ENCODE measurements around the gene BLCAP.
"Not testable (repeated sequence)": the region's sequence is repeated elsewhere in the genome, so short reads cannot be mapped to it uniquely, and the experiment has no call there.

BLCAP gene

DNA sequence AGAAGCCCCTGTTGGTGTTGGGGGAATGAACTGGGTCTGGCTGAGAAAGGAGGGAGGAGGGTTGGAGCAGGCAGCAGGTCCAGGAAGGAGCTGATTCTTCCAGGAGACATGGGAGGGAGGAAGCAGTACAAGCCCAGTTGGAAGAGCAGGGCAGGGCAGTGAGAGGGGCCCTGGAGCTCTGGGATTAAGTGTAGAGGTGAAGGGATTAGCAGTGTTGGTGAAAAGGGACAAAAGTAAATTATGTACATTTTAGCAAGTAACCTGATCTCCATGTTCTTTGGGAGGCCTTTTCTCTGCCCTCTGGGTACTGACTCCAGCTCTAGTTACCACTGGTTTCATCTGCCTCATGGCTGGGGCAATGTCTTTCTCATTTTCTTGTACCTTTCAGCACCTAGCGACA lies 41.5 kb downstream of the BLCAP start:
- DNase-seq (ENCODE audit: low read depth in 2 of 2, low spot score in 1 of 2), result not testable (repeated sequence)

- DNase-seq (ENCODE audit: low read depth in 2 of 2, low spot score in 1 of 2), result no peak
Observed at GRCh38 chr20:37484331-37484730, 43.3 kb downstream of the BLCAP start.

- no peak for DNase-seq (ENCODE audit: low read depth in 2 of 2, low spot score in 1 of 2)
Observed at GRCh38 chr20:37481610-37482009, 46.1 kb downstream of the BLCAP start.

DNA sequence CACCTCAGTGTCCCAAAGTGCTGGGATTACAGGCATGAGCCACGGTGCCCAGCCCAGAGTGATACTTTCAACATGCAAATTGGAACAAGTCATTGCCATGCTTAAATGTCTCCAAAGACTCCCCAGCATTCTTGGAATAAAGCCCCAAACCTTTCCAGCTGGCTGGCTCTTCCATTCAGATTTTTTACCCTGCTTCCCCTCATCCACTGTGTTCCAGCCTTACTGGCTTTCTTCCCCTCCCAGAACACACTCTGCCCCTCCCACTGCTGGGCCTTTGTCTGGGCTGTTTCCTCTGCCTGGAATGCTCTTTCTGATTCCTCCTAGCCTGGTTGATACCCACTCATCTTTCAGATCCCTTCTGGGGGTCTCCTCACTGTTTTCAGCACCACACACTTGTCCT lies 46.8 kb downstream of the BLCAP start:
- DNase-seq (ENCODE audit: low read depth in 2 of 2, low spot score in 1 of 2), result no peak

- DNase-seq (ENCODE audit: low read depth in 2 of 2, low spot score in 1 of 2), result no peak
Observed at GRCh38 chr20:37479925-37480691, 47.6 kb downstream of the BLCAP start.

DNA sequence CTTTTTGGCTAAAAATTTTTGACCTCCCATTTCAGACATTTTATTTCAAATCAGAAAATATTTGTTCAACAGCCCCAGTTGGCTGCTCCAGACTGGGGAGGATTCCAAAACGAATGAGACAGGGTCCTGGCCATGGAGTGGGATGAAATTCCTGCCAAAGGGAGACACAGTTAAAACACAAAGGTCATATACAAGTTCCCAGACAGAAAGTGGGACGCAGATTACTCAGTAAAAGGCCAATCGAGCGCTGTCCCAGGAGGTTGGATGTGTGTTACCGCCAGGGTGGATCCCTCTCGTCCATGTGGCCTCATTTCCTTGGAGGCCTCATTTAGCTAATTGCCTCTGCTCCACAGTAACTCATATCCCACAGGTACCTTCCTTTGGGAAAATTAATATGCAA lies 48.4 kb downstream of the BLCAP start:
- no peak for DNase-seq (ENCODE audit: low read depth in 2 of 2, low spot score in 1 of 2)

- no peak for DNase-seq (ENCODE audit: low read depth in 2 of 2, low spot score in 1 of 2)
Observed at GRCh38 chr20:37477041-37477440, 50.6 kb downstream of the BLCAP start.

DNA sequence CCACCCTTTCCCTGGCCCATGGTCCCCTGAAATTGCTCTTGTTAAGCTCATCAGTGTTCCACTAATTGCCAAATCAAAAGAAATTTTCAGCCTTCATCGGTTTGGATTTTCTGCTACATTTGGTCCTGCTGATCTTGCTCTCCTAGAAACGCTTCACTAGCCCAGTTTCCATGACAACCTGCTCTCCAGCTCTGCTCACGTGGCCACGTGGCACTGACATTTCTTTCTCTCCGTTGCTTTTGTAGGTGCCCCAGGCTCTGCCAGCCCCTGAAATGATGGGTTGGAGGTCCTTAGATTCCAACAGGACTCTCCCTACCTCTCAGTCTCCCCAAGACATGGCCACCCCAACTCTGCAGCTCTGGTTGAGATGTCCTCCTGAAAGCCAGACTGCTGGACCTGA lies 52.4 kb downstream of the BLCAP start:
- no peak for DNase-seq (ENCODE audit: low read depth in 2 of 2, low spot score in 1 of 2)

DNA sequence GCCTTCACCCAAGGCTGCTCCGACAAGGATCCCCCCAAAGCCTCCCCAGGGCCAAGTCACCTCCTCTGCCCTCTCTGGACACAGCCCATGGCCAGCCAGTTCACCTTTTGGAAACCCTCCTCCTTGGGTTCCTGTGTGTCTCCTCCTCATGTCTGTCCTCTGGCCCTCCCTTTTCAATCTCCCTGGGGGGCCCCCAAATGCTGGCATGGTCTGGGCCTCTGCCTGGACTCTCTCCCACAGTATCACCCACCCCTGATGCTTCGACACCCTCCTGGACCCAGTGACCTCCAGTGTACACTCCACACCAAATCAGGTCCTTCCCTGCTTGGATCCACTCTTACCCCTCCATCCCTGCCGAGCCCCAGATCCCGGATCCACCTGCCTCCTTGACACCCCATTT lies 53.3 kb downstream of the BLCAP start:
- DNase-seq (ENCODE audit: low read depth in 2 of 2, low spot score in 1 of 2), result no peak

DNA sequence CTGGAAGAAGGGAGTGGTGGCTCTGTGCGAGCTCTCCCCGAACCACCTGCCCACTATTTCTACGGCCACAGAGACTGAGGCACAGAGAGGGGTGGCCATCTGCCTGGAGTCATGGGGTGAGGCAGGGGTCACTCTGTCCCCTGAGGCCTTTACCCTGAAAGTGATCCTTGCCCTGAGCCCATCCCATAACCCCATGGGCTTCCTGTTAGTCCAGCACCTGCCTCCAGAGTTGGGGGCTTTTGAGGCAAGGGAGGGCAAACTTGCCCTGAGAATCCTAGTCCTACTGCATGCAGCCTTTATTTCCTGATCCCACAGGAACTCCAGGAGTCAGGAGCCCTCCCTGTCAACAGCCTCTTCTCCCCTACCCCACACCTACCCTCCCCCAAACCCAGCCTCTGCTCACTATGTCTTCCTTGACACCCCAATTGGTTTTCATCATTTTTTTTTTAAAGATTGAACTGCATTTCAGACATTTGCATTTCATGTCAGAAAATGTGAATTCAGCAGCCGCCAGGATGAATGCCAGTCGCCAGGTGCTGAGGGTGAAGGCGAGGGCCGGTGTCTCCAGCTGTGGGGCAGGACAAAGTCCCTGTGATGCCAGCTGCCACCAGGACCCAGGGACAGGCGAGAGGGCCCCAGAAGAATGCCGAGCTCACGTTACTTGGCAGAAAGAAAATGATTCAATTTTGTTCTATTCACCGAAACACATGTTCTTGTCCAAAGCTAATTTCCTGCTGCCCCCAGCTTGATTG lies 54.3 kb downstream of the BLCAP start:
- no peak for DNase-seq (ENCODE audit: low read depth in 2 of 2, low spot score in 1 of 2)

DNA sequence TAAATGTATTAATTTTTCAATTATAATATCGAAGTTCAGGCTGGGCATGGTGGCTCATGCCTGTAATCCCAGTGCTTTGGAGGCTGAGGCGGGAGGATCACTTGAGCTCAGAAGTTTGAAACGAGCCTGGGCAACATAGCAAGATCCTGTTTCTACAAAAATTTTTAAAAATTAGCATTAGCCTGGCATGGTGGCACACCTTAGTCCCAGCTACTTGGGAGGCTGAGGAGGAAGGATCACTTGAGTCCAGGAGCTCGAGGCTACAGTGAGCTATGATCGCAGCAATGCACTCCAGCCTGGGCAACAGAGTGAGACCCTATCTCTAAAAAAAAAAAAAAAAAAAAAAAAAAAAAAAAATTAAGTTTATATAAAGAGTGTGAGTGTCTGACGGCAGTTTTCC lies 55.2 kb downstream of the BLCAP start:
- DNase-seq (ENCODE audit: low read depth in 2 of 2, low spot score in 1 of 2), result not testable (repeated sequence)

GRCh38 chr20:37471741-37472235 lies 55.9 kb downstream of the BLCAP start:
- DNase-seq (ENCODE audit: low read depth in 2 of 2, low spot score in 1 of 2), result no peak

DNA sequence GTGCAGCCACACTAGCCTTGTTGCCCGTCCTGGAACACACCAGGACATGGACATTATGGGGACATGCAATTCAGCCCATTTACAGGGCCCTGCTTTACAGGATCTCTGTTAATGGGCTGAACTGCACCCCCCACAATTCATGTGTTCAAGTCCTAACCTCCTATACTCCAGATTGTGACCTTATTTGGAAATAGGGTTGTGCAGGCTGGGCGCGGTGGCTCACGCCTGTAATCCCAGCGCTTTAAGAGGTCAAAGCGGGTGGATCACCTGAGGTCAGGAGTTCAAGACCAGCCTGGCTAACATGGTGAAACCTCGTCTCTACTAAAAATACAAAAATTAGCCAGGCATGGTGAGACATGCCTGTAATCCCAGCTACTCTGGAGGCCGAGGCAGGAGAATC lies 57.5 kb downstream of the BLCAP start:
- DNase-seq (ENCODE audit: low read depth in 2 of 2, low spot score in 1 of 2), result not testable (repeated sequence)

DNA sequence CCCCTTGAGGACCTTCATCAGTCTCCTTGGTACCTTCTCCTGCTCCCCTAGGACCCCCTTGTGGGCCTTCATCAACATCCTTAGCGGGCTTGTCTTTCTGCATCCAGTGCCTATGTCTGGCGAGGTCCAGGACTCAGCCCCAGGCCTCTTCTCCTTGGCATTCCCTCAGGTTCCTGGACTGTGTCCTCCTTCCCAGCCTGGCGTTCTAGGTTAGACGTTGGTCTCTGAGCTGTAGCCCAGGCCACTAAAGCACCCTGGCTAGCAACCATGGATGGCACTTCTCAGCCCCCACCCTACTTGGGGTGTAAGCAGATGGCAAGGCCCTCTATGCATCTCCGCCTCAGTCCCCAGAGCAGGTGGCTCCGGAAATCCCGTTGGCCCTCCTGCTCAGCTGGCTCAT lies 58.1 kb downstream of the BLCAP start:
- no peak for DNase-seq (ENCODE audit: low read depth in 2 of 2, low spot score in 1 of 2)

- no peak for DNase-seq (ENCODE audit: low read depth in 2 of 2, low spot score in 1 of 2)
Observed at GRCh38 chr20:37468886-37469285, 58.8 kb downstream of the BLCAP start.
